Nephron progenitor cell (in vitro differentiated cells): ENCODE measurements around the gene ALDH3B1.

Experiments used
- DNase-seq: peaks from one replicate; pipeline ENCODE4 v3.0.0; 2021
- H3K27ac Mint-ChIP-seq: 2 replicates; pipeline ENCODE4 v1.8.0; 2021; ENCODE audit warnings: mild to moderate bottlenecking, moderate library complexity, mixed read lengths
- H3K27me3 Mint-ChIP-seq: 2 replicates; pipeline ENCODE4 v1.8.0; 2021; ENCODE audit warnings: mild to moderate bottlenecking, low read depth, mixed read lengths; ENCODE audit not compliant: poor library complexity
- H3K36me3 Mint-ChIP-seq: 2 replicates; pipeline ENCODE4 v1.8.0; 2021; ENCODE audit warnings: low read depth, mixed read lengths
- H3K4me1 Mint-ChIP-seq: 2 replicates; pipeline ENCODE4 v1.8.0; 2021; ENCODE audit warnings: mixed read lengths
- H3K4me3 Mint-ChIP-seq: 2 replicates; pipeline ENCODE4 v1.8.0; 2021; ENCODE audit warnings: mild to moderate bottlenecking, moderate library complexity, mixed read lengths
- H3K9me3 Mint-ChIP-seq: 2 replicates; pipeline ENCODE4 v1.8.0; 2021; ENCODE audit warnings: mild to moderate bottlenecking, moderate library complexity, mixed read lengths
- TF ChIP-seq, protein P1 (sequence below): fragments of 200-600 bp; sonication (generic); IDR thresholded peaks from 2 replicates; pipeline ENCODE4 v1.5.0; 2021; ENCODE audit warnings: antibody characterized with exemption

Gene ALDH3B1

DNA sequence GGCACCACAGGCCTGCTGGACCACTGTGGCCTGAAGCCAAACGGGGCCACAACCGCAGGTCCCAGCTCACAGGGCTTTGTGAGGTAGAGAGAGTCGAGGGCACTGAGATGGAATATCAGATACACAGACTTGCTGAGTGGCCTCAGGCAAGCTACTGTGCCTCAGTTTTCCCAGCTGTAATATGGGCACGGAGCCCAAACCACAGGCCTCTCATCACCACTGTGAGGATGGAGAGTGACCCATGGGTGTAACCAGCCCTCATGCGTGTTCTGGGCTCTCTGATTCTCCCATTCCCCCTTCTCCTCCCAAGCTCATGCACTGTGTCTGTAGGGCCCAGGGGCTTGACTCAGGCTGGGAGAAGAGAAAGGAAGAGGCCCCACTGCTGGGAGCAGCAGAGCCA, 10.4 kb upstream of the ALDH3B1 start:
- Mint-ChIP-seq H3K4me1 (peaks cover 21% of the 10 kb centered on the region), H3K36me3 (no peaks in the 10 kb centered on the region), H3K4me3 (no peak overlapping the region), H3K9me3 (no peaks in the 10 kb centered on the region), H3K27ac (no peak overlapping the region), H3K27me3 (peaks cover 53% of the 10 kb centered on the region)
- TF ChIP-seq, protein P1, sequence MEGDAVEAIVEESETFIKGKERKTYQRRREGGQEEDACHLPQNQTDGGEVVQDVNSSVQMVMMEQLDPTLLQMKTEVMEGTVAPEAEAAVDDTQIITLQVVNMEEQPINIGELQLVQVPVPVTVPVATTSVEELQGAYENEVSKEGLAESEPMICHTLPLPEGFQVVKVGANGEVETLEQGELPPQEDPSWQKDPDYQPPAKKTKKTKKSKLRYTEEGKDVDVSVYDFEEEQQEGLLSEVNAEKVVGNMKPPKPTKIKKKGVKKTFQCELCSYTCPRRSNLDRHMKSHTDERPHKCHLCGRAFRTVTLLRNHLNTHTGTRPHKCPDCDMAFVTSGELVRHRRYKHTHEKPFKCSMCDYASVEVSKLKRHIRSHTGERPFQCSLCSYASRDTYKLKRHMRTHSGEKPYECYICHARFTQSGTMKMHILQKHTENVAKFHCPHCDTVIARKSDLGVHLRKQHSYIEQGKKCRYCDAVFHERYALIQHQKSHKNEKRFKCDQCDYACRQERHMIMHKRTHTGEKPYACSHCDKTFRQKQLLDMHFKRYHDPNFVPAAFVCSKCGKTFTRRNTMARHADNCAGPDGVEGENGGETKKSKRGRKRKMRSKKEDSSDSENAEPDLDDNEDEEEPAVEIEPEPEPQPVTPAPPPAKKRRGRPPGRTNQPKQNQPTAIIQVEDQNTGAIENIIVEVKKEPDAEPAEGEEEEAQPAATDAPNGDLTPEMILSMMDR: no peak
- no peak for DNase-seq

DNA sequence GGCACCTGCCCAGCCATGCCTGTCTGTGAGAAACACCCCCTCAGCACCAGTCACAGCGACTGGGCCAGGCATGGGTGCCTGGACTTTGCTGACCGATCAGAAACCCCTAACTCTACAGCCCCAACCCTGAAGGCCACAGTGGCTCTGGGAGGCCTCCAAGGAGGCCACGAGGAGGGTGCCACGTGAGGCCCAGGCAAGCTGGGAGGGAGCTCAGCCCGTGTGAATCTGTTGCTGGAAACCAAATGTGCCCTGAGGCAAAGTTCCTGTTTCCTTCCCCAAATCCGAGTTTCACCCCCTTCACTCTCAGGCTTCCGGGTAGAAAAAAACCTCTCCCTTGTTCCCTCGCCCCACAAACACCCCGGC, 7.6 kb upstream of the ALDH3B1 start:
- Mint-ChIP-seq H3K4me1 (peaks cover 16% of the 10 kb centered on the region), H3K9me3 (no peaks in the 10 kb centered on the region), H3K27me3 (peaks cover 66% of the 10 kb centered on the region), H3K27ac (no peak overlapping the region), H3K36me3 (no peaks in the 10 kb centered on the region), H3K4me3 (peak overlapping the region; percentile 81)
- DNase-seq: no peak
- TF ChIP-seq, protein P1: no peak

DNA sequence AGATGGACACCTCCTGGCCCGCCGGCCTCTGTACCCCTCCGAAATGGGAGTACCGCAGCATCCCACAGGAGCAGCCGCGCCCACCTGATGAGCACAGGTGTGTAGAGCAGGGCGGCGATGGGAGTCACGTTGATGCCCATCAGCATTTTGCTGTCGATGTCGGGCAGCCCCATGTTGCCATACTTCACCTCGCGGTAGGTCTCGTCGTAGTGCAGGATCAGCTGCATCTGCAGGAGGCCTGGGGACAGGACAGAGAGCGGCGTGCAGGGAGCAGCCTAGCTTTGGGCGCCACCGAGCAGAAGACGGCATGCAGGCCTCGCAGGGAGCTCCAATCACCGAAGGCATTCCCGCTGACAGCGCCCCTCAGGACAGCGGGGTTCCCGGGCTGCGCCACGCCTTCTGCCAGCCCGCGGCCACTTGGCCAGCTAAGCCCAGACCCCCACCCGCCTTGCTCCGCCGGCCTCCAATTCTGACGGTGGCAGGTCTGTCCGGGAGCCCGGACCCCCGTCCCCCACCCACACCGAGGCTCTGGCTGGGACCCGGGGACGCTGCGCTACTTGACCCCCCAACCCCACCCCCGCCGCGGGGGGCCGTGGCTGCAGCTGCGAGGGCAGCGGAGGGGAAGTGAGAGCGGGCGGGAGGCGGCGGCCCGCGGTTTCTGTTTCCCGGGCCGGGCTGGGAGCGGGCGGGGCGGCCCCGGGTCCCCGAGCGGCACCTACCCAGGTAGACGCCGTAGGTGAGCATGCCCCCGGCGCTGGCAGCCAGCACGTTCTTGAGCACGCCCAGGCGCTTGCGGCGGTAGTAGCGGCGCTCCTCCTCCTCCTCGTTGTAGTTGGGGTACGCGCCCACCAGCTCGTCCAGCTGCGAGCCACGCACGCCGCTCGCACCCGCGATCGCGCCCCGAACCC, 6.9 kb upstream of the ALDH3B1 start:
- TF ChIP-seq, protein P1: no peak
- peak overlapping the region; percentile 81 for H3K4me3 Mint-ChIP-seq
- H3K27ac Mint-ChIP-seq: no peak overlapping the region
- H3K4me1 Mint-ChIP-seq: peaks cover 15% of the 10 kb centered on the region
- H3K9me3 Mint-ChIP-seq: no peaks in the 10 kb centered on the region
- peaks cover 66% of the 10 kb centered on the region for H3K27me3 Mint-ChIP-seq
- H3K36me3 Mint-ChIP-seq: no peaks in the 10 kb centered on the region
- DNase-seq: peak; percentile 55

DNA sequence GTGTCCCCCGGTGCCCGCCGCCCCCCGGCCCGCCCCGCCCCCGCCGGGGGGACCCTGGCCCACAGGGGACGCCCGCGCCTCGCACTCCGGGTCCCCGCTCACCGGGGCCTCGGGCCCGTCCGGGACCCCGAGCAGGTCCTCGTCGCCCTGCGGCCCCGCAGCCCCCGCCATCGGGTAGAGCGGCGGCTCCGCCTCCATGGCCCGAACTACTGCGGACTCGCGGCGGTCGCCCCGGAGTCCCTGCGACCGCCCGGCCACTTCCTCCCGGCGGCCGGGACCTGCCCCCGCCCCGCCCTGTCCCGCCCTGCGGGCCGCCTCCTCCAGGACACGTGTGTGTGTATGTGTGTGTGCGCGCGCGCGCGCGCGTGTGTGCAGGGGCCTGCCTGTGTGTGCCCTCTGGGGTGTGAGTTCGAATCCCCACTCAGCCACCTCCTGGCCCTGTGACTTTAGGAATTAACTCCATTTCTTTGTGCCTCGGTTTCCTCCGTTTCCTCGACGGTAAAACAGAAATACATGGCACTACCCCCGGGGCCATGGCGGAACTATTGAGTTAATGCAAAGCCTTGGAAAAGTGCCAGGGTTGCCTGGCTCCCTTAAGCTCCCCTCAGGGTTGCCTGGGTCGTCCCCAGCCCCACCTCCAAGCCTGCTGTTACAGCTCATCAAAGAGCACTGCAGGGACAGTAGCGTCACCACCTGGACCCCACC, 6.1 kb upstream of the ALDH3B1 start, which contains the start of gene UNC93B1:
Gene UNC93B1 (minus strand): TSS at position 252 of the 705 bp plus-strand sequence. CDS start 54 bp downstream, at position 198.
- Mint-ChIP-seq H3K36me3 (no peaks in the 10 kb centered on the region), H3K27ac (no peak within 1 kb of the TSS), H3K27me3 (peaks cover 61% of the 10 kb centered on the region), H3K4me3 (peak within 1 kb of the TSS; percentile 81), H3K4me1 (peaks cover 15% of the 10 kb centered on the region), H3K9me3 (no peaks in the 10 kb centered on the region)
- TF ChIP-seq, protein P1: no peak
- DNase-seq: peak; percentile 78

DNA sequence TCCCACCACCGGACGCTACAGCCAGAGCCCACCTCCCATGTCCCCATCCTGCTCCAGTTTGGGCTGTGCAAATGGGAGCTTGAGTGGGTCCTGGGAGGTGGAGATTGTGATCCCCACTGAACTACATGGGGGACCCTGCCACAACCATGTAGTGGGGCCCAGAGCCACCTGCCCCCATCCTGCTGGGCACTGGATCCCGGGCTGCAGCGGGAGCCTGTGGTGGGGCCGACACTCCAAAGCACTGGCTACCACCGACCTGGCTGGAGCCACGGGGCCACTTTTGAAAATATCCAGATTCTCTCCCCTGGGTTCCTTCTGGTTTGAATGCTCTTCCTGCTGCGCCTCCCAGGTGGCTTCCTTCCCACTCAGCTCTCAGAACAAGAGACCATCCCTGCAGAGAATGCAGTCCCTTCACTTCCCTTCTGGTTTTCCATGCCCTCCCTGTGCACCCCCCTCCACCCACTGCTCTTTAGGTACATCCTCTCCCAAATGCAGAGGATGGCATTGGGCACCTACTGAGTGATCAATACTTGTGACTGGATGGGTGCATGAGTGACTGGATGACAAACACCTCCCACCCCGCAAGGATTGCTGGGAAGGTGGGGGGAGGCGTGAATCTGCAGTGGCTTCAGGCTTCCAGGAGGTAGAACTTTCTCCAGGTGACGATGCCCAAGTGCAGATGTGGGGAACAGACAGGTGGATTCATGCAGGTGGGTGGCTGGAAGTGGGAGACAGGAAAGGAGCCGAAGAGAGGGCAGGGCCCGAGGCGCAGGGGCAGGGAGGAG, 5.4 kb upstream of the ALDH3B1 start:
- H3K36me3 Mint-ChIP-seq: no peaks in the 10 kb centered on the region
- H3K4me1 Mint-ChIP-seq: peaks cover 20% of the 10 kb centered on the region
- H3K27ac Mint-ChIP-seq: no peak overlapping the region
- H3K27me3 Mint-ChIP-seq: peaks cover 58% of the 10 kb centered on the region
- TF ChIP-seq, protein P1: no peak
- peak overlapping the region; percentile 77 for H3K4me3 Mint-ChIP-seq
- no peak for DNase-seq
- no peaks in the 10 kb centered on the region for H3K9me3 Mint-ChIP-seq
